Right lobe of liver (tissue), 4 donors: ENCODE results near the gene DLD.

Experiments used
- POLR2A ChIP-seq: fragments of 450-650 bp; IDR thresholded peaks from one replicate; pipeline ENCODE4 v1.6.1; 2017; ENCODE audit warnings: antibody characterized with exemption, mild to moderate bottlenecking
- TF ChIP-seq, protein P1 (sequence below), 4 donors: fragments of 200-600 bp in 3 of 4; fragments of 450-650 bp in 1 of 4; IDR thresholded peaks; one replicate each; pipeline versions ENCODE4 v1.5.1 to v1.8.0; 2016 to 2022; ENCODE audit warnings: antibody characterized with exemption in 4 of 4, mild to moderate bottlenecking in 2 of 4
- donor health status: DM: no; HTN: no; CAD: no.
- donor health status: DM: no; HTN: no; CAD: no.
- donor health status: DM: no; HTN: yes; CAD: no.

DNA sequence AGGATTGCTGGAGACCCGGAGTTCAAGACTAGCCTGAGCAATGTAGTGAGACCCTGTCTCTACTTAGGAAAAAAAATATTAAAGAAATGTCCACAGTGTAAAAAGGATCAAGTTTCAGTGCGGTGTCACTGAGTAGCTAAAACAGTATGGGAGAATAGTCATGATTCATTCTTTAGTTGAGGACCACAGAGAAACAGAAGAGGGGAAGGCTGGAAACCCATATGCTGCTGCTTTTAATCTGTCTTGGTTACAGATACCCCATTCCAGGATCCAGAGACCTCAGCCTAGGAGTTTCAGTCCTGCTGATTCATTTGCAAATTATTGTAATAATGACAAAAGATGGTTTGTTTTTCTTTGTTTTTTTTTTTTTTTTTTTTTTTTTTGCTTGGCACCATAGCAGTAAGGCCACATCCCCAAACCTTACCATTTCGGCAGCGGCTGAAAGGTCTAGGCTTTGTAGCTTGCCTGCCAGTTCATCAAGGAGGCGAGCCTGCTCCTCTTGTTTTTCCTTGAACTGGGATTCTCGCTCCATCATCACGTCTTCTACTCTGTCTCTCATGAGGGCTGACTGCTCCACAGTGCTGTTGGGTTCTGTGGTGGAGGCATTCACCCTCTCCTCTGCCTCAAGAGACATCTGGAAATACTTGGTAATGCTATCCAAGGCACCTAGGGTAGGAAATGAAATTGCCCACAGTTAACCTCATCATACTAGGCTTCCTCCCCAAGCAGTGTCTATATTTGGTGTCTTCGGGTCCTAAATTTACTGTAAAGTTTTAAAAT is 44.2 kb downstream of the DLD start:
- TF ChIP-seq POLR2A: no peak
- TF ChIP-seq, protein P1, sequence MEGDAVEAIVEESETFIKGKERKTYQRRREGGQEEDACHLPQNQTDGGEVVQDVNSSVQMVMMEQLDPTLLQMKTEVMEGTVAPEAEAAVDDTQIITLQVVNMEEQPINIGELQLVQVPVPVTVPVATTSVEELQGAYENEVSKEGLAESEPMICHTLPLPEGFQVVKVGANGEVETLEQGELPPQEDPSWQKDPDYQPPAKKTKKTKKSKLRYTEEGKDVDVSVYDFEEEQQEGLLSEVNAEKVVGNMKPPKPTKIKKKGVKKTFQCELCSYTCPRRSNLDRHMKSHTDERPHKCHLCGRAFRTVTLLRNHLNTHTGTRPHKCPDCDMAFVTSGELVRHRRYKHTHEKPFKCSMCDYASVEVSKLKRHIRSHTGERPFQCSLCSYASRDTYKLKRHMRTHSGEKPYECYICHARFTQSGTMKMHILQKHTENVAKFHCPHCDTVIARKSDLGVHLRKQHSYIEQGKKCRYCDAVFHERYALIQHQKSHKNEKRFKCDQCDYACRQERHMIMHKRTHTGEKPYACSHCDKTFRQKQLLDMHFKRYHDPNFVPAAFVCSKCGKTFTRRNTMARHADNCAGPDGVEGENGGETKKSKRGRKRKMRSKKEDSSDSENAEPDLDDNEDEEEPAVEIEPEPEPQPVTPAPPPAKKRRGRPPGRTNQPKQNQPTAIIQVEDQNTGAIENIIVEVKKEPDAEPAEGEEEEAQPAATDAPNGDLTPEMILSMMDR (IDR thresholded peaks at IDR 0.05): no peak
